K562 (cell line): Measurements from ENCODE around the gene MRI1. TPM values are rescaled to one million over a fixed set of nuclear protein-coding genes. Genes with fewer than 3 reads are reported as not detected.

Source experiments
- ARID2 ChIP-seq: fragments of 450-650 bp; IDR thresholded peaks from 2 replicates; pipeline ENCODE4 v1.6.1; 2017; ENCODE audit warnings: antibody characterized with exemption, mild to moderate bottlenecking
- CAMTA2 ChIP-seq: fragments of 250-450 bp; sonication (Bioruptor Pico); conservative IDR thresholded peaks from 2 replicates; pipeline ENCODE4 v1.5.1; 2022
- CBFA2T3 ChIP-seq: fragments of 450-650 bp; IDR thresholded peaks from 2 replicates; pipeline ENCODE4 v1.6.1; 2017
- DACH1 ChIP-seq: fragments of 450-650 bp; IDR thresholded peaks from 2 replicates; pipeline ENCODE4 v1.6.1; 2018; ENCODE audit not compliant: partially characterized antibody
- DEAF1 ChIP-seq: fragments of 450-650 bp; formaldehyde crosslinking; IDR thresholded peaks from 2 replicates; pipeline ENCODE4 v1.4.0; 2020; ENCODE audit warnings: mild to moderate bottlenecking, moderate library complexity
- ELK1 ChIP-seq: sonication (generic); formaldehyde crosslinking; IDR thresholded peaks from 2 replicates; pipeline ENCODE4 v1.8.1; 2022; ENCODE audit warnings: missing genetic modification reagents
- EWSR1 ChIP-seq: fragments of 450-650 bp; IDR thresholded peaks from 2 replicates; pipeline ENCODE4 v1.6.1; 2018; ENCODE audit warnings: borderline replicate concordance, mild to moderate bottlenecking, low read depth, moderate library complexity; ENCODE audit not compliant: partially characterized antibody
- FOXP1 ChIP-seq: sonication (generic); formaldehyde crosslinking; IDR thresholded peaks from 2 replicates; pipeline ENCODE4 v1.8.0; 2022; ENCODE audit warnings: mild to moderate bottlenecking, missing genetic modification reagents
- HNRNPUL1 ChIP-seq: fragments of 200-400 bp; formaldehyde crosslinking; IDR thresholded peaks from 2 replicates; pipeline ENCODE4 v1.6.1; 2017; ENCODE audit warnings: low read length
- MYBL2 ChIP-seq, 2 experiments: fragments of 450-650 bp in 1 of 2; sonication (generic) in 1 of 2; formaldehyde crosslinking in 1 of 2; IDR thresholded peaks; 2 replicates each; pipeline versions ENCODE4 v1.6.1 to v1.8.1; 2017 to 2022; ENCODE audit warnings: borderline replicate concordance in 1 of 2, inconsistent platforms in 1 of 2, low read depth in 1 of 2, mild to moderate bottlenecking in 1 of 2, missing genetic modification reagents in 1 of 2, moderate library complexity in 1 of 2
- POLR3G ChIP-seq: IDR thresholded peaks from 2 replicates; pipeline ENCODE4 v1.6.1; 2011; ENCODE audit not compliant: insufficient read length, insufficient replicate concordance; ENCODE audit errors: extremely low read depth
- SMC3 ChIP-seq: conservative IDR thresholded peaks from 2 replicates; pipeline ENCODE4 v1.6.1; 2011; ENCODE audit warnings: low read depth, low read length, improper control_type of control experiment; ENCODE audit not compliant: insufficient read depth
- TAF15 ChIP-seq: fragments of 200-400 bp; formaldehyde crosslinking; IDR thresholded peaks from 2 replicates; pipeline ENCODE4 v1.6.1; 2017; ENCODE audit warnings: mild to moderate bottlenecking, low read depth, low read length, moderate library complexity
- ZNF140 ChIP-seq: fragments of 250-450 bp; sonication (Bioruptor Pico); IDR thresholded peaks from 2 replicates; pipeline ENCODE4 v1.8.0; 2021; ENCODE audit warnings: moderate library complexity, mild to moderate bottlenecking, inconsistent platforms
- ZNF263 ChIP-seq: sonication (generic); formaldehyde crosslinking; IDR thresholded peaks from 2 replicates; pipeline ENCODE4 v1.8.0; 2022; ENCODE audit warnings: mild to moderate bottlenecking, missing genetic modification reagents, borderline replicate concordance
- polyA plus RNA-seq, 8 experiments: library from polyadenylated mRNA; depleted of rRNA in 4 of 8; stranded (reverse) in 5 of 8; unstranded in 3 of 8; fragments of >200 nt; fragmentation: Nextera tagmentation in 2 of 8; fragmentation: Illumina TruSeq in 1 of 8; extraction: Ambion mirVana in 2 of 8; extraction: Trizol in 1 of 8; gene quantifications; 2 replicates each; pipeline versions ENCODE4 v1.2.1 to v1.2.3, GENCODE V29; 2011 to 2014; ENCODE audit warnings: inconsistent platforms in 1 of 8, missing spikeins in 1 of 8
- total RNA-seq, 7 experiments: library from RNA; depleted of rRNA in 6 of 7; stranded (reverse); fragments of >200 nt in 6 of 7; fragmentation: Illumina TruSeq in 2 of 7; extraction: Trizol in 2 of 7; gene quantifications; 2 replicates each; pipeline versions ENCODE4 v1.2.1 to v1.2.3, GENCODE V29; 2011 to 2021; ENCODE audit warnings: low replicate concordance in 1 of 7
- TF ChIP-seq, protein P1 (sequence below): fragments of 450-650 bp; IDR thresholded peaks from 2 replicates; pipeline ENCODE4 v1.6.1; 2016
- TF ChIP-seq, protein P2 (sequence below): fragments of 250-450 bp; sonication (Bioruptor Pico); IDR thresholded peaks from 2 replicates; pipeline ENCODE4 v1.4.0; 2020; ENCODE audit warnings: mild to moderate bottlenecking, moderate library complexity, borderline replicate concordance
- TF ChIP-seq, protein P3 (sequence below): fragments of 450-650 bp; formaldehyde crosslinking; IDR thresholded peaks from 2 replicates; pipeline ENCODE4 v1.4.0; 2020; ENCODE audit warnings: mild to moderate bottlenecking

MRI1 gene
- total and polyA plus RNA-seq, 9 of the 15 experiments (the other 6 are each of a cell fraction or from before 2014, with no cell fraction given) = 5.5 to 57.4 (median 28.2) TPM

- TF ChIP-seq DEAF1 (CRISPR knock-in tag) = peak; percentile 68
- TF ChIP-seq CBFA2T3 = no peak
- TF ChIP-seq ZNF140 (CRISPR knock-in tag) = no peak
- TF ChIP-seq, protein P1, sequence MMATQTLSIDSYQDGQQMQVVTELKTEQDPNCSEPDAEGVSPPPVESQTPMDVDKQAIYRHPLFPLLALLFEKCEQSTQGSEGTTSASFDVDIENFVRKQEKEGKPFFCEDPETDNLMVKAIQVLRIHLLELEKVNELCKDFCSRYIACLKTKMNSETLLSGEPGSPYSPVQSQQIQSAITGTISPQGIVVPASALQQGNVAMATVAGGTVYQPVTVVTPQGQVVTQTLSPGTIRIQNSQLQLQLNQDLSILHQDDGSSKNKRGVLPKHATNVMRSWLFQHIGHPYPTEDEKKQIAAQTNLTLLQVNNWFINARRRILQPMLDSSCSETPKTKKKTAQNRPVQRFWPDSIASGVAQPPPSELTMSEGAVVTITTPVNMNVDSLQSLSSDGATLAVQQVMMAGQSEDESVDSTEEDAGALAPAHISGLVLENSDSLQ = no peak
- no peak for TF ChIP-seq POLR3G
- TF ChIP-seq, protein P2, sequence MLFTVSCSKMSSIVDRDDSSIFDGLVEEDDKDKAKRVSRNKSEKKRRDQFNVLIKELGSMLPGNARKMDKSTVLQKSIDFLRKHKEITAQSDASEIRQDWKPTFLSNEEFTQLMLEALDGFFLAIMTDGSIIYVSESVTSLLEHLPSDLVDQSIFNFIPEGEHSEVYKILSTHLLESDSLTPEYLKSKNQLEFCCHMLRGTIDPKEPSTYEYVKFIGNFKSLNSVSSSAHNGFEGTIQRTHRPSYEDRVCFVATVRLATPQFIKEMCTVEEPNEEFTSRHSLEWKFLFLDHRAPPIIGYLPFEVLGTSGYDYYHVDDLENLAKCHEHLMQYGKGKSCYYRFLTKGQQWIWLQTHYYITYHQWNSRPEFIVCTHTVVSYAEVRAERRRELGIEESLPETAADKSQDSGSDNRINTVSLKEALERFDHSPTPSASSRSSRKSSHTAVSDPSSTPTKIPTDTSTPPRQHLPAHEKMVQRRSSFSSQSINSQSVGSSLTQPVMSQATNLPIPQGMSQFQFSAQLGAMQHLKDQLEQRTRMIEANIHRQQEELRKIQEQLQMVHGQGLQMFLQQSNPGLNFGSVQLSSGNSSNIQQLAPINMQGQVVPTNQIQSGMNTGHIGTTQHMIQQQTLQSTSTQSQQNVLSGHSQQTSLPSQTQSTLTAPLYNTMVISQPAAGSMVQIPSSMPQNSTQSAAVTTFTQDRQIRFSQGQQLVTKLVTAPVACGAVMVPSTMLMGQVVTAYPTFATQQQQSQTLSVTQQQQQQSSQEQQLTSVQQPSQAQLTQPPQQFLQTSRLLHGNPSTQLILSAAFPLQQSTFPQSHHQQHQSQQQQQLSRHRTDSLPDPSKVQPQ (CRISPR knock-in tag) = no peak
- no peak for TF ChIP-seq HNRNPUL1
- TF ChIP-seq MYBL2 (IDR thresholded peaks at IDR 0.05; ENCODE audit: low read depth) = no peak
- TF ChIP-seq MYBL2 (CRISPR knock-in tag; IDR thresholded peaks at IDR 0.05; ENCODE audit: borderline replicate concordance) = no peak
- TF ChIP-seq ELK1 (CRISPR knock-in tag) = no peak
- TF ChIP-seq ZNF263 = 0 out of 2 replicates have a peak, but pooled peaks have one; percentile 27
- peak; percentile 44; the same call in 1 of the 2 replicates for TF ChIP-seq ARID2
- TF ChIP-seq EWSR1 = no peak
- TF ChIP-seq DACH1 = no peak
- TF ChIP-seq TAF15 = no peak
- no peak for TF ChIP-seq FOXP1
- TF ChIP-seq, protein P3, sequence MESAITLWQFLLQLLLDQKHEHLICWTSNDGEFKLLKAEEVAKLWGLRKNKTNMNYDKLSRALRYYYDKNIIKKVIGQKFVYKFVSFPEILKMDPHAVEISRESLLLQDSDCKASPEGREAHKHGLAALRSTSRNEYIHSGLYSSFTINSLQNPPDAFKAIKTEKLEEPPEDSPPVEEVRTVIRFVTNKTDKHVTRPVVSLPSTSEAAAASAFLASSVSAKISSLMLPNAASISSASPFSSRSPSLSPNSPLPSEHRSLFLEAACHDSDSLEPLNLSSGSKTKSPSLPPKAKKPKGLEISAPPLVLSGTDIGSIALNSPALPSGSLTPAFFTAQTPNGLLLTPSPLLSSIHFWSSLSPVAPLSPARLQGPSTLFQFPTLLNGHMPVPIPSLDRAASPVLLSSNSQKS (CRISPR knock-in tag) = no peak
- no peak for TF ChIP-seq CAMTA2 (CRISPR knock-in tag)
- peak; percentile 71 for TF ChIP-seq SMC3
These were observed 20.6 kb downstream of the MRI1 start (continued) for GRCh38 chr19:13784731-13785452.
